Measurements from ENCODE around the gene B3GNT3.
"Not testable (repeated sequence)": the region's sequence is repeated elsewhere in the genome, so short reads cannot be mapped to it uniquely, and the experiment has no call there.

Gene B3GNT3

GRCh38 chr19:17796013-17796837, 1.3 kb downstream of the B3GNT3 start:
- no peak for TF ChIP-seq CTCF (conservative IDR thresholded peaks at IDR 0.05)
- H3K27ac ChIP-seq, result no peak overlapping the region

DNA sequence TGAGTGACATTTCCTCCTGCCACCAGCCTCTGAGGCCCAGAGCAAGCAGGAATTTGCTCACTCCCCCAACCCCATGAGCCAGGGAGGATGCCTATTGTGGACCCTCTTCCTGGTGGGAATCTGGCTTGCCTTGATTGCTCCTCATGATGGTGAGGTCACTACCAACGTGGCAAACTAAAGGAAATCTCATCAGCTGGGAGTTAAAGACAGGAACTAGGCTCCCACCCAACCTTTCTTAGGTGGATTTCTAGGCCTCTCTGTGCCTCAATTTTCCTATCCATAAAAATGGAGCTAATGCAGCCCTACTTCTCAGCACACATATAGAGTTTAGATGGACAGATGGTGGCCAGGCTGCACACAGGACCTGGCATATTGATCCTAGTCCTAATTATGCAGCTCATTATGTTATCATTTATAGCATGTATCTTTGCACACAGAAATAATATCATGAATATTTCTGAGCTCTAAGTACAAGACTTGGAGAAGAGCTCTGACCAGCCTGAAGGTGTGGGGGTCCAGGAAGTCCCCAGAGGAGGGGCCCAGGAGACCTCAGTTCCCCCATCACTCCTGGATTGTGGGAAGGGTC, 2.0 kb downstream of the B3GNT3 start:
- no peak for TF ChIP-seq CTCF (conservative IDR thresholded peaks at IDR 0.05)
- H3K27ac ChIP-seq, result peak overlapping the region; percentile 31; the same call in 1 of the 2 replicates

GRCh38 chr19:17797424-17798201, 2.7 kb downstream of the B3GNT3 start:
- no peak for TF ChIP-seq CTCF (conservative IDR thresholded peaks at IDR 0.05)
- H3K27ac ChIP-seq, result peak overlapping the region; percentile 31; the same call in 1 of the 2 replicates

GRCh38 chr19:17798599-17798998, 3.7 kb downstream of the B3GNT3 start:
- H3K27ac ChIP-seq, result not testable (repeated sequence)

DNA sequence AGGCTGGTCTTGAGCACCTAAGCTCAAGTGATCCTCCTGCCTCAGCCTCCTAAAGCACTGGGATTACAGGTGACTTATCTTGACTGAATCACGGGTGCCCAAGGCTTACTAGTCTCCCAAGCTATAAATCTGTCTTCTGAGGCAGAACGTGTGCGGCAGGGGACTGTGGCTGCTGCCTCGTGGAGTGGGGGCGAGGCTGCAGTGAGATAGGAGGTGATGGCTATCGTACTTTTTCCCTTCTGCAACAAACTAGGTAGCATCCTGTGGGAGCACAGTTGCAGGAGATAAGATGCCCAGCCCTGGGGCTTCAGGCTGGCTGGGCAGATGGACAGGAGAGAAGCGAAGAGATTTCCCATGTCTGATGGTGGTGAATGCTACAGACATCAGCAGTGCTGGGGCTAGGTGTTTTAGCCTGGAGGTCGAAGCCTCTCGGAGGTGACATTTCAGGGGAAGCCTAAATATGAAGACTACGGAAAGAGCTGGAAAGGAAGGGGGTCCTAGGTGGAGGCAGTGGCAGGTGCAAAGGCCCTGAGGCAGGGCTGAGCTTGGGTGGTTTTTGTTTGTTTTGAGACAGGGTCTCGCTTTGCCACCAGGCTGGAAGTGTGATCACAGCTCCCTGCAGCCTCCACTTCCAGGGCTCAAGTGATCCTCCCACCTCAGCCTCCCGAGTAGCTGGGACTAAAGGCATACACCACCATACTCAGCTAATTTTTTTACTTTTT, 7.4 kb downstream of the B3GNT3 start:
- no peak overlapping the region for H3K27ac ChIP-seq
- no peak for TF ChIP-seq CTCF (conservative IDR thresholded peaks at IDR 0.05)

DNA sequence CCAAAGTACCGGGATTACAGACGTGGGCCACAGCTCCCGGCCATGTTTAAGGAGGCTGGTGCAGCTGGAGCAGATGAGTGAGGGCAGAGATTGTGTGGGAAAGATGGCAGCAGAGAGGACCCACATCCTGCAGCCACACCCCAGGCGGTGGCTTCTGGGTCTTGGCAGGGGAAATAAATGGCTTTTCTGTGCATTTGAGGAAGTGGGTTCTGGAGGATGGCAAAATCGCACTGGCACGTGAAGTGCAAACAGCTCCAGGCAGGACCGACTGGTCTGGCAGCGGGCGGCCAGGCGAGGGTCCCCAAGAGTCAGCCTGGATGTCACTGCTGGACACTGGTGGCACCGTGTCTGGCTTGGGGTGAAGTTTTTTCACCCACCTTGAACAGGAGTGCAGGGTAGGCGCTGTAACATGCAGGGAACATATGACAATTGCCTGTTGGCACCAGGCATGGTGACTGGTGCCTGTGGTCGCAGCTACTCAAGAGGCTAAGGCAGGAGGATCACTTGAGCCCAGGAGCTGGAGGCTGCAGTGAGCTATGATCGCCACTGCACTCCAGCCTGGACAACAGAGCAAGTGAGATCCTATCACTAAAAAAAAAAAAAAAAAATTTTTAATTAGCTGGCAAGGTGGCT, 8.4 kb downstream of the B3GNT3 start:
- no peak overlapping the region for H3K27ac ChIP-seq
- TF ChIP-seq CTCF (conservative IDR thresholded peaks at IDR 0.05), result no peak

DNA sequence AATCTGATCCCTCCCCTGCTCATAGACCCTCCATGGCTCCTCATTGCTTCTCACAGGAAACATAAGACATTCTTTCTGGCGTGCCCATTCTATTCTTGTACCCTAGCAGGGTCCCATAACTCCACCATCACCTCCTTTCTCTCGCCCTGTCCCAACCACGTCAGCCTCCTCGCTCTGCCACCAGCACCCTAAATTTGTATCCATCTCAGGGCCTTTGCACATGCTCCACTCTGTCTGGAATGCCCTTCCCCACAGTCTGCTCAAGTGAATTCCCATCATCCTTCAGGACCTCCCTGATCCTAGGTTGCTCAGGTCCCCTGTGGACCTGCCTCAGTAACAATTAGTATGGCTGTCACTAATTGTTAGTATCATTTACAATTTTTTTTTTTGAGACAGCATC, 10.5 kb downstream of the B3GNT3 start:
- no peak for TF ChIP-seq CTCF (conservative IDR thresholded peaks at IDR 0.05)

More for the DNA sequence above, 10.5 kb downstream of the B3GNT3 start:
- H3K27ac ChIP-seq, result no peak overlapping the region
